WTC11 (cell line): ENCODE measurements around the gene CSHL1. TPM values are rescaled to one million over a fixed set of nuclear protein-coding genes. Genes with fewer than 3 reads are reported as not detected.
"Not testable (repeated sequence)": the region's sequence is repeated elsewhere in the genome, so short reads cannot be mapped to it uniquely, and the experiment has no call there.

Experiments used
- ATAC-seq: fragments of 200-7000 bp; cut with Tn5 transposase; 2 replicates; pipeline ENCODE4 v1.10.0; 2021; ENCODE audit warnings: mild to moderate bottlenecking, moderate library complexity
- CTCF ChIA-PET: fragments of 300-600 bp; sonication (Branson Sonifier 250); formaldehyde crosslinking; loops from one replicate; lab custom pipeline; 2021; ENCODE audit warnings: antibody characterized with exemption; lab: Charles Lee
- POLR2A ChIA-PET: fragments of 350-600 bp; sonication (Branson Sonifier 250); formaldehyde crosslinking; loops from one replicate; lab custom pipeline; 2021; ENCODE audit warnings: antibody characterized with exemption; lab: Charles Lee
- DNase-seq: peaks from one replicate; pipeline ENCODE4 v3.0.0; 2021; ENCODE audit warnings: low spot score
- H3K27ac Mint-ChIP-seq: 2 replicates; pipeline ENCODE4 v1.8.0; 2021; ENCODE audit warnings: mixed read lengths
- H3K27me3 Mint-ChIP-seq: 2 replicates; pipeline ENCODE4 v1.8.0; 2021; ENCODE audit warnings: low read depth, mild to moderate bottlenecking, moderate library complexity, mixed read lengths
- H3K36me3 Mint-ChIP-seq: 2 replicates; pipeline ENCODE4 v1.8.0; 2021; ENCODE audit warnings: mixed read lengths
- H3K4me1 Mint-ChIP-seq: 2 replicates; pipeline ENCODE4 v1.8.0; 2022; ENCODE audit warnings: mixed read lengths
- H3K4me3 Mint-ChIP-seq: 2 replicates; pipeline ENCODE4 v1.8.0; 2021; ENCODE audit warnings: mild to moderate bottlenecking, moderate library complexity, mixed read lengths
- H3K9me3 Mint-ChIP-seq: 2 replicates; pipeline ENCODE4 v1.8.0; 2021; ENCODE audit warnings: mixed read lengths
- CTCF ChIP-seq: fragments of 200-600 bp; IDR thresholded peaks from 2 replicates; pipeline ENCODE4 v1.8.0; 2022; ENCODE audit warnings: antibody characterized with exemption
- total RNA-seq: library from RNA; stranded (reverse); gene quantifications from 3 replicates; pipeline ENCODE4 v1.2.3, GENCODE V29; 2021

The CSHL1 gene
- total RNA-seq, 1 experiment from 2014 or later: not detected

- H3K27me3 Mint-ChIP-seq, ATAC-seq, H3K4me1 Mint-ChIP-seq, POLR2A ChIA-PET, H3K9me3 Mint-ChIP-seq, H3K4me3 Mint-ChIP-seq, H3K27ac Mint-ChIP-seq, H3K36me3 Mint-ChIP-seq, DNase-seq: not testable (repeated sequence)
- CTCF ChIA-PET: interaction anchor here (0.6 to 1.7 kb wide), 4 partner anchors 8 to 132 kb away, joined by 3 to 7 read pairs (median 4); no protein-coding TSS in a partner anchor
Observed at GRCh38 chr17:63898899-63899798, 11.9 kb downstream of the CSHL1 start.

- DNase-seq, H3K27ac Mint-ChIP-seq, H3K9me3 Mint-ChIP-seq, H3K36me3 Mint-ChIP-seq, POLR2A ChIA-PET, H3K27me3 Mint-ChIP-seq, H3K4me3 Mint-ChIP-seq: not testable (repeated sequence)
- peak; percentile 84 for ATAC-seq
- H3K4me1 Mint-ChIP-seq: peaks cover 10% of the 10 kb centered on the region
- CTCF ChIA-PET: interaction anchor here (0.6 to 0.7 kb wide), 2 partner anchors 14 to 15 kb away, joined by 3 to 4 read pairs; partner anchors contain the start of gene CSHL1
Observed at GRCh38 chr17:63896524-63897354, 14.3 kb downstream of the CSHL1 start, which contains the start of gene CSH1. Gene CSH1 (minus strand): TSS chr17:63896574. CDS start chr17:63896511, 63 bp downstream.

GRCh38 chr17:63894821-63895220 is 16.2 kb downstream of the CSHL1 start:
- H3K9me3 Mint-ChIP-seq, POLR2A ChIA-PET, ATAC-seq, CTCF ChIA-PET, DNase-seq, H3K27ac Mint-ChIP-seq, H3K27me3 Mint-ChIP-seq, H3K36me3 Mint-ChIP-seq, H3K4me3 Mint-ChIP-seq: not testable (repeated sequence)
- H3K4me1 Mint-ChIP-seq: peaks cover 10% of the 10 kb centered on the region

- POLR2A ChIA-PET, ATAC-seq, H3K9me3 Mint-ChIP-seq, H3K4me3 Mint-ChIP-seq, H3K27me3 Mint-ChIP-seq, CTCF ChIA-PET, H3K27ac Mint-ChIP-seq, H3K36me3 Mint-ChIP-seq, DNase-seq: not testable (repeated sequence)
- peaks cover 12% of the 10 kb centered on the region for H3K4me1 Mint-ChIP-seq
Observed at GRCh38 chr17:63894021-63894420, 17.0 kb downstream of the CSHL1 start.

GRCh38 chr17:63892316-63893037 is 18.6 kb downstream of the CSHL1 start:
- DNase-seq (peak; percentile 42), ATAC-seq (peak; percentile 55)
- H3K4me3 Mint-ChIP-seq, POLR2A ChIA-PET, H3K36me3 Mint-ChIP-seq, H3K9me3 Mint-ChIP-seq, H3K27me3 Mint-ChIP-seq: not testable (repeated sequence)
- peak; percentile 38; the same call in 1 of the 2 replicates for TF ChIP-seq CTCF
- Mint-ChIP-seq H3K4me1 (peaks cover 13% of the 10 kb centered on the region), H3K27ac (0 out of 2 replicates have a peak overlapping the region, but pooled peaks have one; percentile 65)
- CTCF ChIA-PET: interaction anchor here (0.6 to 2.2 kb wide), 19 partner anchors 10 to 255 kb away, joined by 3 to 18 read pairs (median 4); partner anchors contain the start of genes GH1, GH2 and PRR29

- H3K4me3 Mint-ChIP-seq, H3K9me3 Mint-ChIP-seq, H3K4me1 Mint-ChIP-seq, H3K27me3 Mint-ChIP-seq, H3K36me3 Mint-ChIP-seq: not testable (repeated sequence)
- POLR2A ChIA-PET: interaction anchor here (0.7 kb wide), 1 partner anchor 72 kb away, joined by 3 read pairs; no protein-coding TSS in a partner anchor
- CTCF ChIA-PET: interaction anchor here (0.6 to 2.1 kb wide), 29 partner anchors 8 to 393 kb away, joined by 3 to 18 read pairs (median 4); partner anchors contain the start of genes CSHL1, GH1 and GH2
- 0 out of 2 replicates have a peak overlapping the region, but pooled peaks have one; percentile 50 for H3K27ac Mint-ChIP-seq
- peak; percentile 63 for TF ChIP-seq CTCF
- peak; percentile 71 for DNase-seq
- peak; percentile 93 for ATAC-seq
Observed at GRCh38 chr17:63889026-63889848, 21.8 kb downstream of the CSHL1 start.

- H3K27me3 Mint-ChIP-seq, H3K36me3 Mint-ChIP-seq, DNase-seq, H3K4me3 Mint-ChIP-seq, ATAC-seq, H3K27ac Mint-ChIP-seq, POLR2A ChIA-PET, H3K9me3 Mint-ChIP-seq: not testable (repeated sequence)
- CTCF ChIA-PET: interaction anchor here (0.9 kb wide), 1 partner anchor 62 kb away, joined by 3 read pairs; no protein-coding TSS in a partner anchor
- H3K4me1 Mint-ChIP-seq: peaks cover 22% of the 10 kb centered on the region
Observed at GRCh38 chr17:63885119-63885518, 25.9 kb downstream of the CSHL1 start.

- CTCF ChIA-PET: interaction anchor here (0.6 to 4.0 kb wide), 14 partner anchors 8 to 251 kb away, joined by 3 to 41 read pairs (median 5); partner anchors contain the start of genes CSHL1, GH1 and PRR29
- H3K27ac Mint-ChIP-seq, ATAC-seq, DNase-seq, H3K4me3 Mint-ChIP-seq, H3K9me3 Mint-ChIP-seq, H3K36me3 Mint-ChIP-seq, H3K27me3 Mint-ChIP-seq: not testable (repeated sequence)
- POLR2A ChIA-PET: interaction anchor here (0.7 kb wide), 2 partner anchors 116 to 279 kb away, joined by 3 read pairs; no protein-coding TSS in a partner anchor
- H3K4me1 Mint-ChIP-seq: peaks cover 20% of the 10 kb centered on the region
Observed at GRCh38 chr17:63882626-63883126, 28.4 kb downstream of the CSHL1 start.
